Gastrocnemius medialis (tissue), 4 donors: ENCODE data around the gene TMEFF1.

Experiments
- CTCF ChIP-seq, 5 experiments: fragments of 450-650 bp in 3 of 5; fragments of 200-600 bp in 2 of 5; sonication (generic) in 2 of 5; IDR thresholded peaks in 4 of 5; conservative IDR thresholded peaks in 1 of 5; 1 replicate in 4 of 5; 2 replicates in 1 of 5; pipeline ENCODE4 v1.5.1; 2016 to 2019; ENCODE audit warnings: antibody characterized with exemption in 5 of 5, mild to moderate bottlenecking in 3 of 5, moderate library complexity in 3 of 5
- POLR2A ChIP-seq, 2 donors: fragments of 450-650 bp; IDR thresholded peaks; one replicate each; pipeline ENCODE4 v1.6.1; 2017; ENCODE audit warnings: antibody characterized with exemption in 2 of 2, mild to moderate bottlenecking in 2 of 2, moderate library complexity in 2 of 2

GRCh38 chr9:100448266-100448665 is 24.7 kb upstream of the TMEFF1 start:
- TF ChIP-seq POLR2A (IDR thresholded peaks at IDR 0.05) = no peak
- TF ChIP-seq CTCF (IDR thresholded peaks at IDR 0.05 in 4 of 5, conservative IDR thresholded peaks at IDR 0.05 in 1 of 5) = no peak
